ENCODE data around the gene MAP3K8.
A peak's percentile ranks its signal among the peaks of the same experiment; 100 is the strongest.
"Not testable (repeated sequence)": the region's sequence is repeated elsewhere in the genome, so short reads cannot be mapped to it uniquely, and the experiment has no call there.

MAP3K8 gene

DNA sequence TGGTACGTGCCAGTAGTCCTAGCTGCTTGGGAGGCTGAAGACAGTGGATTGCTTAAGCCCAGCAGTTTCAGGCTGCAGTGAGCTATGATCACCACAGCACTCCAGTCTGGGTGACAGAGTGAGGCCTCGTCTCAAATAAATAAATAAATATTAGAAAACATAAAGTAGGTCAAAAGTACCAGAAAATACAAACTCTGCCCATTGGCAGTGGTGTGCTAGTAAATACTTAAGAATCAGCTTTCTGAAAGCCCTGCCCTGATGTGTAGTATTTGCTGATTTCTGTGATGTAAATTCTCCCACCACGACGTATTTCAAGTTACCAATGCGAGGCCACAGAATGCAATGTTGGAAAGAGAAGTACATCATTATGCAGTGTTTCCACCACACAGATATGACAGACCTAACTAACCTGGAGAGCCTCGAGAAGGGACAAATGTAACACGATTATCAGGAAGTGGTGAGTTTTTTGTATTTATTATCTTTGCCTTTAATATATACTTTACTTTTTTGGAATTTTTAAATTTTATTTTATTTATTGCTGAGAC lies 11.8 kb upstream of the MAP3K8 start:
- no peak for DNase-seq
- intact Hi-C loops (cut with DNase I) = no loop called here

DNA sequence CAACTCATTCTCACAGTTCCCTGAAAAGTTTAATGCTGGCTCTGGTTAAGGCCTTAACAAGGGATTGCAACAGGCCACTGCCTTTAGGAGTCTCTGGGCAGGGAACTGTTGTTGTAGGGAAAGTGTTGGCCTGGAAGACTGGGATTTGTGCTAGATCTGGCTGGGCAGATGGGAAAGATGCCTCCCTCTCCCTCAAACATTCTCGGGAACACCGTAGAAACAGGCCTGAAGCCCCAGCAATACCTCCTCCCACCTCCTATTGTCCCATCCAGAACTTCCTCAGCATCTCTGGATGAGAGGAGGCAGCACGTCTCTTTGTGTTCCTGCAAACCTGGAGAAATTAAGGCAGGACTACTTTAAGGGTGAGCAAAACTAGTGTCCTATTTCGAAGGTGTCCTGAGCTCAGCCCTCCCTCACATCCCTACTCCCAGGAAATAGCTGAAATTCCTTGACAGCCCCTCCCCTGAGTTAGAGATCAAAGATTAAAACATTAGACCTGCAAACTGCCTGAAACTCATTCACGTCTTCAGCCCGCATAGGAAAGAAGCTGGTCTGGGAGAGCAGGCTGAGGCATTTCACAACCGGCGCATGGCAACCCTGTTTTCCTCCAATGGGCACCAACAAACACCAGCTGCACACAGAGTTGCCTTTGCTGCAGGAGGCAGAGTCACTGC lies 10.9 kb upstream of the MAP3K8 start:
- DNase-seq = no peak
- intact Hi-C loops (cut with DNase I) = no loop called here

DNA sequence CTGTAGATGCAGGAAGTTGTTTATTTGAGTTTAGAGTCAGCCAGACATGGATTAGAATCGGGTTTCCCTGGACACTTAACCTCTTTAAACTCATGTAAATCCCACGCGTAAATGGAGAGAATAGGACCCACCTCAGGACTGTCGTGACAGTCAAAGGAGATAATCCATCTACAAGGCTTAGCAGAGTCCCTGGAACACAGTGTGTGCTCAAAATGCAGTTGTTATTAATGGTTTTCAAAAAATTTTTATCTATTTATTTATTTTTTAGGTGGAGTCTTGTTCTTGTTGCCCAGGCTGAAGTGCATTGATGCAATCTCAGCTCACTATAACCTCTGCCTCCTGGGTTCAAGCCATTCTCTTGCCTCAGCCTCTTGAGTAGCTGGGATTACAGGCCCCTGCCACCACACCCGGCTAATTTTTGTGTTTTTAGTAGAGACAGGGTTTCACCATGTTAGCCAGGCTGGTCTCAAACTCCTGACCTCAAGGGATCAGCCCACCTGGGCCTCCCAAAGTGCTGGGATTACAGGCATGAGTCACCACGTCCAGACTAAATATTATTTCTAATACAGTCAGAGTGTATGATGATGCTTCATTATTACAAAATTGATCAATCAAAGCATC lies 10.2 kb upstream of the MAP3K8 start:
- intact Hi-C loops (cut with DNase I); DNase-seq: not testable (repeated sequence)

DNA sequence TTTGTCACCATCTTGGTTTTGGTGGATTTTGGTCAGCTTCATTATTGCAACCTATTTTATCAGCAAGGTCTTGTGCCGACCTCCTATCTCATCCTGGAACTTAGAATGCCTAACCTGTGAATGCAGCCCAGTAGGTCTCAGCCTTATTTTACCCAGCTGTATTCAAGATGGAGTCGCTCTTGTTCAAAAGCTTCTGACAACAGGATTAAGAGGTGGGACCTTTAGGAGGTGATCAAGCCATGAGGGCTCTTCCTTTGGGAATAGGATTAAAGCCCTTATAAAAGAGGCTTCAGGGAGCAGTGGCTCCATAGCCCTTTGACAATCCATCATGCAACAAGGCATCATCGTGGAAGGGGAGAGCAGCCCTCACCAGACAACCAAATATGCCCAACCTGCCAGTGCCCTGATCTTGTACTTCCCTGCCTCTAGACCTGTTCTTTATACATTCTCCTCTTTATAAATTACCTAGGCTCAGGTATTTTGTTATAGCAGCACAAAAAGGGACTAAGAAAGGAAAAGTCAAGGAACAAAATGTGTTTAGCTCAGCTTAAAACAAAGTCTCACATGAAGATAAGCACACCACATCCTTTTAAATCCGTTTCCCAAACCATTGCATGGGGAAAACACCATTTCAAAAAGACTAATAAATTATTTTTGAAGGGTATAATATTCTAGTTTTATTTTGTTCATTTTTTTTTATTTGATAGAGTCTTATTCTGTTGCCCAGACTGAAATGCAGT lies 8.5 kb upstream of the MAP3K8 start:
- intact Hi-C loops (cut with DNase I) = no loop called here
- no peak for DNase-seq

DNA sequence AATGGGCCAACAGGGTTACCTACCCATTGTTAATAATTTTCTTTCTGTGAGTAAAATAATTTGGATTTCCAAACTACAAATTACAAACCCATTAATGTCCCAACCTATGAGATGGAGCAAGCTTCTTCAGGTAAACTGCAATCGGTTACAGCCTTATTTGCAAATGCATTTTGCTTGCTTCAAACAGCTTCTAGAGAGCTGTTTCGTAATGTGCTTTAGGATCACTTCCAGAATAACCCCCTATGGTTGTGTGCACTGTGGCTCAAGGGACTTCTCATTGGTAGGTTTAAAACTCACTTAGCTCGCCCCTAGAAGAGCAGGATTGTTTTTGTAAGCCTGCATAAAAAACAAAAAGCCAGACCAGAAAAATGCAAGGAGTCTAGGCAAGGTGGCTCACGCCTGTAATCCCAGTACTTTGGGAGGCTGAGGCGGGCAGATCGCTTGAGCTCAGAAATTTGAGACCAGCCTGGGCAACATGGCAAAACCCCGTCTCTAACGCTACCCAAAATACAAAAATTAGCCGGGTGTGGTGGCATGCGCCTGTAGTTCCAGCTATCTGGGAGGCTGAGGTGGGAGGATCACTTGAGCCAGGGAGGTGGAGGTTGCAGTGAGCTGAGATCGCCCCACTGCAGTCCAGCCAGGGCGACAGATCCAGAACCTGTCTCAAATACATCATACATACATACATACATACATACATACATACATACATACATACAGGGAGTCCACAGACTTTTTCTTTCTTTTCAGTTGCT lies 3.3 kb upstream of the MAP3K8 start:
- intact Hi-C loops (cut with DNase I) = no loop called here
- no peak for DNase-seq

DNA sequence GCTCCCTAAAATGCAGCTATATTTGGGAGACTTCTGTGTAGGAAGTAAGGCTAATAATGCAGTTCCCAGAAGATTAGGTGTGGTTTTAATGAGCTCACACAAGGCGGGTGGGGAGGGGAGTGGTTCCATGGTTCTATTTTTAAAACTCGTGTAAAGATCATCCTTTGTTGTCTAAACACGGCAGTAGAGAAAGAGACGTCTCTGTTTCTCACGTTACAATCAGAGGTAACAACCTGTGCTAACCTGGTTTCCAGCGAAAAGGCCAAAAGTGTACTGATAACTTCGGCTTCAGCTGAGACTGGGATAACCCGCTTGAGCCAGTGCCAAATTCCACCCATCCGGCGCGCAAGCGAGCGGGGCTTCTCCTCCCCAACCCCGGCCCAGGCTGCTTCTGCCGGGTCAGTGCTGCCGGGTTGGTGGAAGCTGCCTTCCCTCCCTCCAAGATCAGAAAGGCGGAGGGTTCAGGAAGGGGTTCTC lies 2.5 kb upstream of the MAP3K8 start:
- no peak for DNase-seq
- intact Hi-C loops (cut with DNase I) = no loop called here

DNA sequence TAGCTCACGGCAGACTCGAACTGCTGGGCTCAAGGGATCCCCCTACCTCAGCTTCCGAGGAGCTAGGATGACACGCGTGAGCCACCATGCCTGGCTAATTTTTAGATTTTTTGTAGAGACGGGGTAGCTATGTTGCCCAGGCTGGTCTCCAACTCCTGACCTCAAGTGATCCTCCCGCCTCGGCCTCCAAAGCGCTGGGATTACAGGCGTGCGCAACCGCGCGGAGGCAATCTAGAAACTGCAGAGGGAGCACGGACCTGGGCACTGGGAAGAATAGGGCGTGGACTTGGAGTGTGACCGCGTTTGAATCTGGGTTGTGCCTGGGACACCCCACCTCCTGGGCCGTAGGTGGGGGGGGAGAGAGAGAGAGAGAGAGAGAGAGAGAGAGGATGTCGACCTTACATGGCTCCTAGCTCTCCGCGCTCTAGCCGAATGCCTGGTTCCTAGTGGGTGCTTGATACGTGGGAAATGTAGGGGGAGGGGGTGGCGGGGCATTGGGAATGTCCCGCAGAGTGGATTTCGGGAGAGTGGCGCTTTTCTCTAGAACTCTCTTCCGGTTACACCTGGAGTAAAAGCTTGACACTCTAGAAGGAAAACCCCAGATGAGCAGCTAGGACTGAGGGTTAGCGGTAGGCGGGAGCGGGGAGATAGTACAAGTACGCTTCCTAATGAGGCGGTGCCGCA lies 1.2 kb upstream of the MAP3K8 start:
- no peak for DNase-seq
- intact Hi-C loops (cut with DNase I) = no loop called here

DNA sequence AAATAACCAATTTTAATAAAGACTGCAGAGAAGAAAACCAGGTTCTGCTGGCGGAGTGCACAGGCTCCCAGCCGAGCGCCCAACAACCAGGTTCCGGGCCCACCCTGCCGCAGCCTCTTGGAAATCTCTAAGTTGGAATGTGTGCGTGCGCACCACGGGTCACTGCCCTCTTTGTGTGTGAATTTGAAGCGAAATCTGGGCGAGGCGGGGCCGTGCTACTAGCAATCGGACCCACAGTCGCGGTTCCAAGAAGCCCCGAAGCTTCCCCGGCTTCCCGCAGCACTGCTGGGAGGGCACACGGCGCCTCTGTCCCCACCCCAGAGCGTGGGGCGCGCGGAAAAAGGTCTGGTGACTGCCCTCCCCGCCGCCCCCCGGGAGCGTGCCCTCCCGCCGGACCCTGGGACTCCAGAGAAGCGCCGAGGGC lies 666 bp upstream of the MAP3K8 start:
- DNase-seq = peak in 3 of 10 donors; percentile 28 to 77 (median 33)
- intact Hi-C loops (cut with DNase I) = no loop called here

DNA sequence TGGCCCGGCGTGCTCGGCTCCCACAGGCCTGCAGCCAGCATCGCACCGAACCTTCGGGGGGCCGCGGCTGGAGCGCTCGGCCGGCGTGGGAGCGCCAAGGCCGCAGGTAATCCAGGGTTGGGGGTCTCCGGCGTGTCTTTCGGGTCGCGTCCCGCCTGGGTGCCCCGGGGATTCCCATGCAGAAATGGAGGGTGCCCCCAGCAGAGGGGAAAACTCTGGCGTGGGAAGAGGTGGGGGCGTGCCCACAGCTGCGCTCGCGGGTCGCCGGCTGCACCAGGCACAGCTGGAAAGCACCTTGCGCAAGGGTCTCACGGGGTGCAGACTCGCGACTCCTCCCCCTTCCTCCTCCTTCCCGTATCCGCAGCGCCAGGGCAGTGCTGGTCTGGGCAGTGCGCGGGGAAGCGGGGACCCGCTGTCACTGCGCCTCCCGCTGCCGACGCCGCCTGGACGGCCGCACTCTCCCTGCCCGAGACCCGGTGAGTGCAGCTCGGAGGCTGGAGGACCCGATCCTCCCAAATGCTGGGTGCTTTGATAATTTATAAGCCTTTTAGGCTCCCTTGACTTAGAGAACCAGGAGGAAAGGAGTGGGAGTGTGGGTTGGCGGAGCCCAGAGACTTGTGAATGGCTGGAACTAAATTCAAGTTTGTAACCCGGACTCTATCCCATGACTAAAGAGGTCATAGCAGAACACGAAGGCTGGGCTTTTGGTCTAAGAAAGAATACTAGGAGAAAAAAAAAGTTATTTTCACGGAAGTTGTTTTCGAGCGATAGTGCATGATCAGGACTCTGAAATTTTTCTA lies 489 bp downstream of the MAP3K8 start:
- intact Hi-C loops (cut with DNase I) = no loop called here
- peak; percentile 37 to 92 (median 52) for DNase-seq

DNA sequence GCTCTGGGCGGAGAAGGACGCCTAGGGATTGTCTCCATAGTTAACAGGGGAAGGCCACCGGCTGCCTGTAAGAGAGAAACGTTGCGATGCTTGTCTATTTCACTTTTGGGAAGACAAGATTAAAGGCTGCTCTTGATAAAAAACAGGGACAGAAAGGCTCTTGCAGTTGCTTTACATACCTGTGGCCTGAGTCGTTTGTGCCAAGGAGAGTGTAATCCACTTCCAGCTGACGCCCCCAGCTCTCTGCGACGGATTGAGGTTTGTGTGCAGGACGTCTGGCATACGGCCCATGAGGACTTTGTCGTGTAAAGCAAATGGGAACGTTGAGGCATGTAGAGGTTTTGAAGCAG lies 1.1 kb downstream of the MAP3K8 start:
- no peak for DNase-seq
- intact Hi-C loops (cut with DNase I) = no loop called here

DNA sequence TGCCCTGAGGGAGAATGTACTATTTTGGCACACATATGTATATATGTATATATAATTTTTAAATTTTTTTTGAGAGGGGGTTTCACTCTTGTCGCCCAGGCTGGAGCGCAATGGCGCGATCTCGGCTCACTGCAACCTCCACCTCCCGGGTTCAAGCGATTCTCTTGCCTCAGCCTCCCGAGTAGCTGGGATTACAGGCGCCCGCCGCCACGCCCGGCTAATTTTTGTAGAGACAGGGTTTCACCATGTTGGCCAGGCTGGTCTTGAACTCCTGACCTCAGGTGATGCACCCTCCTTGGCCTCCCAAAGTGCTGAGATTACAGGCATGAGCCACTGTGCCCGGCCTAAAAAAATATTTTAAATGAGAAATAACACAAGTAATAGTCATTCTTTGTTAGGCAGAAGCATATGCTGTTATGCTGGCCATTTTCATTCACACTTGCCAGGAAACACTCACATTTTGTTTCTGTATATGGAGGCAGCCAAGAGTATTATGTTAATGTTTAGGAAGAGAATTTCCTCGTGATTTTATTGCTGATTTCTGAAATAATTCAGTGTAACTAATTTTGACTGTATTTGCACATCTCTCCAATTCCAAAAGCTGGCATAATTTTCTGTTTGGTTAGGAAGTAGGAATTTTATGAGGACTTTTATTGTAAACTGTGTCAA lies 1.6 kb downstream of the MAP3K8 start:
- intact Hi-C loops (cut with DNase I); DNase-seq: not testable (repeated sequence)

DNA sequence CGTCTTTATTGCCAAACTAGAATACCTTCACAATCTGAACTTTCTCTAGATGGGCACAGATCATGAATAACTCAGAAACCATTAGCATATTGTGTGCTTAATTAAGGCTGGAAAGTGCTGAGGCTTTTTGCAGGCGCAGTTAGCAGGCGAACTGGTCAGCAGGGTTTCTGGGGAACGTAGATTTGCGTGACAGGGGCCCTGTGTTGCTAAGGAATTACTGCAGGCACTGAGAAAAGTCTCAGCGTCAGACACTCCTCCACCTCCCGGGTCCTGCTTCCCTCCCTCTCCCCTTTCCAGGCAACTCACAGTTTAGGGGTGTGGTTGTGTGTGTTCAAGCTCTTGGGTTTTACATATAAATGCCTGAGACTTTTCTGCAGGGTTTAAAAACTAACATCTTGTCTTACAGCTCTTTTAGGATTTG lies 2.2 kb downstream of the MAP3K8 start:
- intact Hi-C loops (cut with DNase I) = no loop called here
- DNase-seq = peak in 1 of 10 donors; percentile 81

DNA sequence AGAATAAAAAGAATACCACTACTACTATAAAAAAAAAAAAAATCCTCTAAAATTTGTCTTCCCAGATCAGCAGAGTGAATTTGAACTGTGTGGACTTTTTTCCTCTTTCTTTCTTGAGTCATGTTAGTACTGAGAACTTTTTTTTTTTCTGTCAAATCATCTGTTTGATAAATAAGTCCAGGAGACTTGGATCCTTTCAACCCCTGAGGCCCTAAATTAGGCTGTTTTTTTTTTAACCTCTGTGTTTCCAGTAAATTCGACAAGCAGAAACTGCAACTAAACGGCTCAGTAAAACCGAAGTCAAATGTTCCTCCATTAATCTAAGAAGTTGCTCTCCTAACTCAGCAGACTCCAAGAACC lies 2.7 kb downstream of the MAP3K8 start:
- intact Hi-C loops (cut with DNase I) = no loop called here
- no peak for DNase-seq

DNA sequence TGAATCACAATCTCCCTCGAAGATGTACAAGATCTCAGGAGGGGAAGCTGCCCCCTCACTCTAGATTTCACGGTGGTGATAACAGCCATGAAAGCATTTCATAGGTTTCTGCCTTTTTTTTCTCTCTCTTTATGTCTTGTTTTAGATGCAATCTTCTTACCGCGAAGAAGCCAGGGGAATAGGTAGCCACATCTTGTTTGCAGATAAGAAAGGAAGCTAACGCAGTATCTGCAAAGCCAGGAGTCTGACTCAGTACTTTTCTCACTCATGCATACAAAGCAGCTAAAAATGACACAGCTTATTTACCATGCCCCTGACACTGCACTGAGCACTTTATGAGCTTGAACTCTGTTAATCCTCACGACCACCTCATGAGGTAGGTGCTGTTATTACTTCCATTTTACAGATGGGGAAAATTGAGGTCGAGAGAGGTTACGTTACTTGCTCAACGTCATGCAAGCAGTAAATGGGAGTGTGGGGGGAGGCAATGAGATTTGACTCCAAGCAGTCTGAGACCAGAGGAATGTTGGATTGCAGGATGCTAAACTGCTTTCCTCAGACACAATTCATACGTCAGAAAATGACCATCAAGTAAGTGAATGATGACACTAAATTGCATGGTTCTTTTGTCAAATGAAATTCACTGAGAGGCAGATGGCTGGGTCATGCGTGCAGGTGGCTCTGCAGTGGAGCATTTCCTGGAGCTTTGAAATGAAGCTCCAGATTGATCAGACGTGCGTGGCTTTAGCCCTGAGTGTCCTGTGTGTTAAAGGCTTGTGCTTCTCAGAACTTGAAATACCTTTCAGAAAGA lies 3.3 kb downstream of the MAP3K8 start:
- intact Hi-C loops (cut with DNase I) = no loop called here
- no peak for DNase-seq

DNA sequence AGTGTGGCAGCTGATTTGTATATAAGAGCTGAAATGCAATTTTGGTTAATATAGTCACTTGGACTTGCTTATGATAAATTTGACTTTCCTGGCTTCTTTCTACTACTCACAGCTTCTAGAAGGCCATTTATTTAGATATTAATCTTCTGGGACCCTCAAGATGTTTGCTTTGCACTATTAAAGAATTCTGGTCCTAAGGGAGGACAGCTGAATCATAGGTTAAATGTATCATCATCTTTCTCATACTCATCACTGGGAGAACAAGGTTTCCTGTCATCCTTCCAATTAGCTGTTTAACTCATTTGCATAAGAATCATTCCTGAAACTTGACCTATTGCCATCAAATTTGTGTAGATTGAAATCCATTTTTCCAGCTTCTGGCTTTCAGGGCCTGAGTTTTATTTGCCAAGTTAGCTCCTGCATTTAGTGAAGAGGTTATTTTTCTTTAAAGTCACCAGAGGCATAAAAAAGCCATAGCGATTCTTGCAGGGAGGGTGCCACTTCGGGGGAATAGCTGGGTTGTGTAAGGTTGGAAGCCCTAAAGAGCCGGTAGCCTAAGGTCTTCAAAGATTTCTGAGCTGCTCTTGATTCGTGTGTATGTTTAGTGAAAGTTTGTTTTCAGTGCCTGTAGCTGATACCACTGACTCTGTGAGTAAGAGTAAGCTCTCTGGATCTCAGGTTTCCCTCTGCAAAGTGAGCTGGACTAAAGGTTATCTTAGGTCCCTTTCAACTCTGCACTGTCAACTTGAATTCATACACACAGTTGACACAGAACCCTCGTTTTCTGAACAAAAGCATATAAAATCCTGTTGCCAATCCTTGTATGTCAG lies 4.3 kb downstream of the MAP3K8 start:
- no peak for DNase-seq
- intact Hi-C loops (cut with DNase I) = no loop called here

DNA sequence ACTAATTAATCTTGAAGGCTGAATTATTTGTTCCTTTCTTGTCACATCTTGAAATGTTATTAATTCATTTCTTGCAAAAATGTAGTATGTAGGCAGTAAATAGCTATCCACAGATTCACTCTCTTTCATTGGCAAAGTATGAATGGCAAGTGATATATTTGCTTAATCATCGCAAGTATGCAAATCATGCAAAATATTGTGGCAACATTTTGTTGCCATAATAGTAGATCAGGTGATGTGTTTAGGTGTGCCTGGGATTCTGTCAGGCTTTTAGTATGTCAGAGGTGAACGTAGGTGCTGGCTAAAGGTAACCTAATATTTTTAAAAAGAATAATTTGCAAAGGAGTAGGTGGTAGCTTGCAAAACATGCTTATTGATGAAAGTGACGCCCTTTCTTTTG lies 5.9 kb downstream of the MAP3K8 start:
- DNase-seq = no peak
- intact Hi-C loops (cut with DNase I) = no loop called here

DNA sequence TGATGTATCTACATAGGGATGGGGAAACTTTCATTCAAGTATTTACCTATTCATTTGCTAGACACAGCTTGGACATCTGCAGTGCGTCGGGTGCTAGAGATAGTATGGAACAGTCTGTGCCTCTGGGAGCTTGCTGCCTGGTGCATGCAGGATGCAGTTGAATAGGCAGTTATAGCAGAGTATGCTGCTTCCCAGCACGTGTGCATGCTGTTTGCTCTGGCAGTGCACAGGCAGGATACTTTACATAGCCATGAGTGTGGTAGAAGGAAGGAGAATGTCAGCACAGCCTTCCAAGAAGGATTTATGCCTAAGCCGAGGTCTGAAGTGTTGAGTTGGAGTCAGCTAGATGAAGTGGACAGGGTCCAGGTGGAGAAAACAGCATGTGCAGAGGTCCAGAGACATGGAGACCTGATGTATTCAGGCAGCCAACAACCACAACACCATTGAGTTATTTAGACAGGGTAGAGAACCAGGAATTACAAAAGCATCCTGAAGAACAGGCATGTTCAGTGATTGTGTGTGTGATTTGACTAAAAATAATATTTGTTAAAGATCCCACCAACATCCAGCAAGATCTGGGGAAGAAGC lies 8.1 kb downstream of the MAP3K8 start:
- intact Hi-C loops (cut with DNase I) = no loop called here
- DNase-seq = no peak
